IMR-90 (cell line): Measurements from ENCODE around the gene POLR1A. TPM values are rescaled to one million over a fixed set of nuclear protein-coding genes. Genes with fewer than 3 reads are reported as not detected.

ENCODE experiments used
- ATAC-seq: fragments of 200-7000 bp; cut with Tn5 transposase; 2 replicates; pipeline ENCODE4 v1.9.1; 2020; ENCODE audit warnings: low read depth, mild to moderate bottlenecking, moderate library complexity
- BruUV-seq: library from RNA; stranded (reverse); fragments of 400-500 nt; replicated peaks from 2 replicates; lab custom pipeline; 2021; lab: Mats Ljungman, UMichigan
- CTCF ChIA-PET: fragments of 300-600 bp; formaldehyde crosslinking; extraction: SDS; loops from one replicate; lab custom pipeline; 2021; ENCODE audit warnings: antibody characterized with exemption; lab: Yijun Ruan, JAX
- POLR2A ChIA-PET: fragments of 300-600 bp; sonication (Branson Sonifier 250); formaldehyde crosslinking; loops from one replicate; lab custom pipeline; 2022; ENCODE audit warnings: antibody characterized with exemption; ENCODE audit not compliant: unreplicated experiment; lab: Charles Lee
- DNase-seq: peaks from one replicate; pipeline ENCODE4 v3.0.0; 2013
- H2AFZ ChIP-seq: replicated peaks from 2 replicates; pipeline ENCODE3; 2013; ENCODE audit warnings: low read length, mild to moderate bottlenecking; ENCODE audit not compliant: poor library complexity
- H2AK5ac ChIP-seq: 2 replicates; pipeline ENCODE4 v1.6.1; 2013; ENCODE audit warnings: low read depth, low read length, inconsistent platforms
- H2AK9ac ChIP-seq: replicated peaks from 2 replicates; pipeline ENCODE3; 2013; ENCODE audit warnings: mild to moderate bottlenecking, low read depth, low read length, moderate library complexity; ENCODE audit not compliant: poor library complexity
- H2BK120ac ChIP-seq: 2 replicates; pipeline ENCODE4 v1.6.1; 2013; ENCODE audit warnings: low read depth, low read length, inconsistent platforms
- H2BK15ac ChIP-seq: 3 replicates; pipeline ENCODE4 v1.6.1; 2013; ENCODE audit warnings: low read depth, low read length, inconsistent platforms
- H2BK20ac ChIP-seq: 2 replicates; pipeline ENCODE4 v1.6.1; 2013; ENCODE audit warnings: low read depth, mild to moderate bottlenecking, inconsistent platforms, low read length, moderate library complexity
- H2BK5ac ChIP-seq: 2 replicates; pipeline ENCODE4 v1.6.1; 2013; ENCODE audit warnings: mild to moderate bottlenecking, low read depth, low read length, inconsistent platforms; ENCODE audit not compliant: poor library complexity, severe bottlenecking
- H3K14ac ChIP-seq: replicated peaks from 2 replicates; pipeline ENCODE4 v1.6.1; 2013; ENCODE audit warnings: low read depth, low read length, inconsistent platforms
- H3K18ac ChIP-seq: 2 replicates; pipeline ENCODE4 v1.6.1; 2013; ENCODE audit warnings: low read depth, low read length, control low read depth
- H3K23ac ChIP-seq: 2 replicates; pipeline ENCODE4 v1.6.1; 2013; ENCODE audit warnings: low read depth, low read length, inconsistent platforms
- H3K27ac ChIP-seq: 2 replicates; pipeline ENCODE4 v1.5.1; 2013; ENCODE audit warnings: mild to moderate bottlenecking, control low read depth, low read length; ENCODE audit not compliant: insufficient read depth
- H3K27me3 ChIP-seq: 2 replicates; pipeline ENCODE4 v1.6.1; 2013; ENCODE audit warnings: low read length; ENCODE audit not compliant: control insufficient read depth, insufficient read depth
- H3K36me3 ChIP-seq: 2 replicates; pipeline ENCODE4 v1.6.1; 2013; ENCODE audit warnings: low read length, mixed read lengths; ENCODE audit not compliant: control insufficient read depth, insufficient read depth
- H3K4ac ChIP-seq: 2 replicates; pipeline ENCODE4 v1.6.1; 2013; ENCODE audit warnings: low read depth, low read length, inconsistent platforms
- H3K4me1 ChIP-seq: 2 replicates; pipeline ENCODE4 v1.6.1; 2013; ENCODE audit warnings: low read length, mixed read lengths; ENCODE audit not compliant: control insufficient read depth, insufficient read depth
- H3K4me2 ChIP-seq: 2 replicates; pipeline ENCODE4 v1.6.1; 2013; ENCODE audit warnings: low read depth, mild to moderate bottlenecking, control low read depth, low read length, moderate library complexity
- H3K4me3 ChIP-seq: 2 replicates; pipeline ENCODE4 v1.5.1; 2013; ENCODE audit warnings: low read depth, mild to moderate bottlenecking, control low read depth, low read length, moderate library complexity; ENCODE audit not compliant: insufficient read depth
- H3K56ac ChIP-seq: 2 replicates; pipeline ENCODE4 v1.6.1; 2013; ENCODE audit warnings: low read length, inconsistent platforms; ENCODE audit not compliant: insufficient read depth; ENCODE audit errors: extremely low read depth
- H3K79me1 ChIP-seq, 2 experiments: 2 replicates each; pipeline ENCODE4 v1.6.1; 2013; ENCODE audit warnings: low read length in 2 of 2, inconsistent platforms in 1 of 2, low read depth in 1 of 2
- H3K9ac ChIP-seq: 2 replicates; pipeline ENCODE4 v1.6.1; 2013; ENCODE audit warnings: low read depth, low read length, control low read depth
- H3K9me1 ChIP-seq: 2 replicates; pipeline ENCODE4 v1.6.1; 2013; ENCODE audit warnings: low read length, inconsistent platforms; ENCODE audit not compliant: insufficient read depth
- H3K9me3 ChIP-seq: 2 replicates; pipeline ENCODE4 v1.6.1; 2013; ENCODE audit warnings: low read length; ENCODE audit not compliant: control insufficient read depth, insufficient read depth
- H4K20me1 ChIP-seq: 2 replicates; pipeline ENCODE4 v1.6.1; 2013; ENCODE audit warnings: low read length, inconsistent platforms; ENCODE audit not compliant: insufficient read depth
- H4K5ac ChIP-seq: 2 replicates; pipeline ENCODE4 v1.6.1; 2013; ENCODE audit warnings: mild to moderate bottlenecking, low read depth, low read length, control low read depth
- H4K8ac ChIP-seq, 2 experiments: 2 replicates each; pipeline ENCODE4 v1.6.1; 2013; ENCODE audit warnings: low read depth in 2 of 2, low read length in 2 of 2, control low read depth in 1 of 2, inconsistent platforms in 1 of 2
- H4K91ac ChIP-seq: 2 replicates; pipeline ENCODE4 v1.6.1; 2013; ENCODE audit warnings: low read depth, low read length, inconsistent platforms; ENCODE audit not compliant: insufficient read depth
- BHLHE40 ChIP-seq: fragments of 150-350 bp; IDR thresholded peaks from 2 replicates; pipeline ENCODE4 v1.6.1; 2016; ENCODE audit warnings: mild to moderate bottlenecking, low read depth, low read length
- CEBPB ChIP-seq: IDR thresholded peaks from 2 replicates; pipeline ENCODE4 v1.6.1; 2012; ENCODE audit warnings: low read depth, low read length, improper control_type of control experiment
- CHD1 ChIP-seq: IDR thresholded peaks from 2 replicates; pipeline ENCODE4 v1.6.1; 2012; ENCODE audit warnings: low read depth, low read length, improper control_type of control experiment
- FOS ChIP-seq: fragments of 150-350 bp; IDR thresholded peaks from 2 replicates; pipeline ENCODE4 v1.6.1; 2016; ENCODE audit warnings: low read depth, low read length
- MAFK ChIP-seq: IDR thresholded peaks from 2 replicates; pipeline ENCODE4 v1.6.1; 2012; ENCODE audit warnings: low read depth, low read length, improper control_type of control experiment
- MAZ ChIP-seq: IDR thresholded peaks from 2 replicates; pipeline ENCODE4 v1.6.1; 2012; ENCODE audit warnings: low read depth, mild to moderate bottlenecking, low read length, improper control_type of control experiment, moderate library complexity, borderline replicate concordance
- MXI1 ChIP-seq: IDR thresholded peaks from 2 replicates; pipeline ENCODE4 v1.6.1; 2012; ENCODE audit warnings: low read depth, mild to moderate bottlenecking, low read length, moderate library complexity, borderline replicate concordance
- NFE2L2 ChIP-seq: fragments of 150-350 bp; IDR thresholded peaks from 2 replicates; pipeline ENCODE4 v1.6.1; 2016; ENCODE audit warnings: low read depth, mild to moderate bottlenecking, low read length
- RFX5 ChIP-seq: IDR thresholded peaks from 2 replicates; pipeline ENCODE4 v1.8.0; 2012; ENCODE audit warnings: low read depth, mild to moderate bottlenecking, low read length, moderate library complexity
- SMC3 ChIP-seq: fragments of 150-350 bp; IDR thresholded peaks from 2 replicates; pipeline ENCODE4 v1.6.1; 2016; ENCODE audit warnings: low read depth, mild to moderate bottlenecking, antibody characterized with exemption, low read length, moderate library complexity
- WGBS, 2 experiments: methylation state at CpG; one replicate each; pipeline versions ENCODE4 v1.1.5 to v1.1.7; 2013; ENCODE audit warnings: missing lambda C conversion rate in 2 of 2; ENCODE audit not compliant: insufficient read length in 1 of 2; ENCODE audit errors: extremely low coverage in 2 of 2; 5-methylcytosine and 5-hydroxymethylcytosine counted together
- dilution Hi-C: fragments of 300-500 bp; cut with HindIII; formaldehyde crosslinking; loops from one replicate; pipeline ENCODE4 v1.14.3; 2018; ENCODE audit warnings: low sequenced_read_pairs; ENCODE audit not compliant: unreplicated experiment
- in situ Hi-C: fragments of 300-500 bp; cut with MboI; formaldehyde crosslinking; loops from 3 replicates; pipeline ENCODE4 v1.14.3; 2019; ENCODE audit warnings: low sequenced_read_pairs, inconsistent platforms, mixed read lengths
- intact Hi-C: fragments of 100-400 bp; cut with micrococcal nuclease; formaldehyde crosslinking; loops from 2 replicates; pipeline ENCODE4 v1.10.0; 2022
- polyA plus RNA-seq, 3 experiments: library from polyadenylated mRNA; depleted of rRNA; stranded (reverse); fragments of >200 nt; gene quantifications; 2 replicates each; pipeline ENCODE4 v1.2.3, GENCODE V29; 2012; ENCODE audit warnings: low replicate concordance in 1 of 3
- total RNA-seq: library from RNA; depleted of rRNA; stranded (reverse); fragments of >200 nt; gene quantifications from 2 replicates; pipeline ENCODE4 v1.2.3, GENCODE V29; 2012
- TF ChIP-seq, protein P1 (sequence below): fragments of 150-350 bp; IDR thresholded peaks from 2 replicates; pipeline ENCODE4 v1.6.1; 2016; ENCODE audit warnings: low read depth, mild to moderate bottlenecking, low read length, moderate library complexity, borderline replicate concordance
- TF ChIP-seq, protein P2 (sequence below): fragments of 150-350 bp; IDR thresholded peaks from 2 replicates; pipeline ENCODE4 v1.6.1; 2017; ENCODE audit warnings: mild to moderate bottlenecking, antibody characterized with exemption, low read length, low read depth
- TF ChIP-seq, protein P3 (sequence below): conservative IDR thresholded peaks from 2 replicates; pipeline ENCODE4 v1.5.1; 2012; ENCODE audit warnings: mild to moderate bottlenecking, low read depth, low read length, improper control_type of control experiment

POLR1A gene
- total and polyA plus RNA-seq, 2 of the 4 experiments (the other 2 are of a cell fraction), result 7.6 to 27.4 TPM

- no peak overlapping the region for H2BK5ac ChIP-seq
- no TSS peak for BruUV-seq
- ATAC-seq, result no peak
Observed at GRCh38 chr2:86150502-86150901, 44.8 kb upstream of the POLR1A start.

More at GRCh38 chr2:86150502-86150901, 44.8 kb upstream of the POLR1A start:
- no peak overlapping the region for H3K56ac ChIP-seq
- no peak overlapping the region for H3K4me3 ChIP-seq
- no peak overlapping the region for H3K23ac ChIP-seq
- TF ChIP-seq BHLHE40 (no peak), RFX5 (no peak), MAZ (no peak), MXI1 (no peak), CHD1 (no peak), CEBPB (no peak), NFE2L2 (no peak), MAFK (no peak), FOS (no peak), SMC3 (no peak)
- TF ChIP-seq, protein P1, sequence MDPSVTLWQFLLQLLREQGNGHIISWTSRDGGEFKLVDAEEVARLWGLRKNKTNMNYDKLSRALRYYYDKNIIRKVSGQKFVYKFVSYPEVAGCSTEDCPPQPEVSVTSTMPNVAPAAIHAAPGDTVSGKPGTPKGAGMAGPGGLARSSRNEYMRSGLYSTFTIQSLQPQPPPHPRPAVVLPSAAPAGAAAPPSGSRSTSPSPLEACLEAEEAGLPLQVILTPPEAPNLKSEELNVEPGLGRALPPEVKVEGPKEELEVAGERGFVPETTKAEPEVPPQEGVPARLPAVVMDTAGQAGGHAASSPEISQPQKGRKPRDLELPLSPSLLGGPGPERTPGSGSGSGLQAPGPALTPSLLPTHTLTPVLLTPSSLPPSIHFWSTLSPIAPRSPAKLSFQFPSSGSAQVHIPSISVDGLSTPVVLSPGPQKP, result no peak
- TF ChIP-seq, protein P2, sequence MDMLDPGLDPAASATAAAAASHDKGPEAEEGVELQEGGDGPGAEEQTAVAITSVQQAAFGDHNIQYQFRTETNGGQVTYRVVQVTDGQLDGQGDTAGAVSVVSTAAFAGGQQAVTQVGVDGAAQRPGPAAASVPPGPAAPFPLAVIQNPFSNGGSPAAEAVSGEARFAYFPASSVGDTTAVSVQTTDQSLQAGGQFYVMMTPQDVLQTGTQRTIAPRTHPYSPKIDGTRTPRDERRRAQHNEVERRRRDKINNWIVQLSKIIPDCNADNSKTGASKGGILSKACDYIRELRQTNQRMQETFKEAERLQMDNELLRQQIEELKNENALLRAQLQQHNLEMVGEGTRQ, result no peak
- TF ChIP-seq, protein P3, sequence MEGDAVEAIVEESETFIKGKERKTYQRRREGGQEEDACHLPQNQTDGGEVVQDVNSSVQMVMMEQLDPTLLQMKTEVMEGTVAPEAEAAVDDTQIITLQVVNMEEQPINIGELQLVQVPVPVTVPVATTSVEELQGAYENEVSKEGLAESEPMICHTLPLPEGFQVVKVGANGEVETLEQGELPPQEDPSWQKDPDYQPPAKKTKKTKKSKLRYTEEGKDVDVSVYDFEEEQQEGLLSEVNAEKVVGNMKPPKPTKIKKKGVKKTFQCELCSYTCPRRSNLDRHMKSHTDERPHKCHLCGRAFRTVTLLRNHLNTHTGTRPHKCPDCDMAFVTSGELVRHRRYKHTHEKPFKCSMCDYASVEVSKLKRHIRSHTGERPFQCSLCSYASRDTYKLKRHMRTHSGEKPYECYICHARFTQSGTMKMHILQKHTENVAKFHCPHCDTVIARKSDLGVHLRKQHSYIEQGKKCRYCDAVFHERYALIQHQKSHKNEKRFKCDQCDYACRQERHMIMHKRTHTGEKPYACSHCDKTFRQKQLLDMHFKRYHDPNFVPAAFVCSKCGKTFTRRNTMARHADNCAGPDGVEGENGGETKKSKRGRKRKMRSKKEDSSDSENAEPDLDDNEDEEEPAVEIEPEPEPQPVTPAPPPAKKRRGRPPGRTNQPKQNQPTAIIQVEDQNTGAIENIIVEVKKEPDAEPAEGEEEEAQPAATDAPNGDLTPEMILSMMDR, result no peak
- no CpG with 5 or more reads among the region's 2 CpGs for WGBS, 2 experiments
- H2AK5ac ChIP-seq, result no peak overlapping the region
- no peaks in the 10 kb centered on the region for H3K27me3 ChIP-seq
- peaks cover 7 to 9% of the 10 kb centered on the region in 2 experiments; a peak in 3 of 4 replicates for H3K79me1 ChIP-seq
- H2BK120ac ChIP-seq, result no peak overlapping the region
- H3K18ac ChIP-seq, result no peak overlapping the region
- ChIA-PET CTCF (no interaction called here), POLR2A (no interaction called here)
- H2AFZ ChIP-seq, result no peak overlapping the region
- H2BK15ac ChIP-seq, result no peak overlapping the region
- no peak overlapping the region for H3K4ac ChIP-seq
- H3K4me1 ChIP-seq, result no peaks in the 10 kb centered on the region
- intact Hi-C loops (no loop called here), dilution Hi-C loops (no loop called here), in situ Hi-C loops (no loop called here)
- DNase-seq, result no peak
- no peak overlapping the region for H2AK9ac ChIP-seq
- H3K4me2 ChIP-seq, result no peak overlapping the region
- H3K9me3 ChIP-seq, result no peaks in the 10 kb centered on the region
- H3K14ac ChIP-seq, result no peak overlapping the region
- H4K91ac ChIP-seq, result no peak overlapping the region
- H4K20me1 ChIP-seq, result no peaks in the 10 kb centered on the region
- no peak overlapping the region for H3K9ac ChIP-seq
- H3K36me3 ChIP-seq, result peaks cover 46% of the 10 kb centered on the region
- H3K9me1 ChIP-seq, result no peaks in the 10 kb centered on the region
- H3K27ac ChIP-seq, result no peak overlapping the region
- H2BK20ac ChIP-seq, result no peak overlapping the region
- H4K5ac ChIP-seq, result no peak overlapping the region
- no peak overlapping the region for H4K8ac ChIP-seq
